ENCODE results near the gene CCDC192. TPM values are rescaled to one million over a fixed set of nuclear protein-coding genes. Genes with fewer than 3 reads are reported as not detected.
"Not testable (repeated sequence)": the region's sequence is repeated elsewhere in the genome, so short reads cannot be mapped to it uniquely, and the experiment has no call there.

The CCDC192 gene
- total RNA-seq, 1 donor from 2014 or later: 0.26 TPM

DNA sequence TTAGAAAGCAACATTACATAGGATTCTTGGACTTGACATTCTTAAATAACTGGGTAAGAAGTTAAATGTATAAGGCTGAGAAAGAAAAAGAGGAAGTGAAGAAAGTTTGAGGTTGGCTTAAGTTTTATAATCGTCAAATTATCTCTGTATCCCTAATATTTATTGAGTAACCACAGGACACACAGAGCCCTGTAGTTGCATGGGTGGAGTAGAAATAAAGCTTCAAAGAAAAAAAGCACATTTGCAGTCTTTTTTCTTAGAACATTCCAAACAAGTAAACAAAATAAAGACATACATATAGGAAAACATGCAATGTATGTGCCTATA lies 137.0 kb downstream of the CCDC192 start:
- TF ChIP-seq, protein P1, sequence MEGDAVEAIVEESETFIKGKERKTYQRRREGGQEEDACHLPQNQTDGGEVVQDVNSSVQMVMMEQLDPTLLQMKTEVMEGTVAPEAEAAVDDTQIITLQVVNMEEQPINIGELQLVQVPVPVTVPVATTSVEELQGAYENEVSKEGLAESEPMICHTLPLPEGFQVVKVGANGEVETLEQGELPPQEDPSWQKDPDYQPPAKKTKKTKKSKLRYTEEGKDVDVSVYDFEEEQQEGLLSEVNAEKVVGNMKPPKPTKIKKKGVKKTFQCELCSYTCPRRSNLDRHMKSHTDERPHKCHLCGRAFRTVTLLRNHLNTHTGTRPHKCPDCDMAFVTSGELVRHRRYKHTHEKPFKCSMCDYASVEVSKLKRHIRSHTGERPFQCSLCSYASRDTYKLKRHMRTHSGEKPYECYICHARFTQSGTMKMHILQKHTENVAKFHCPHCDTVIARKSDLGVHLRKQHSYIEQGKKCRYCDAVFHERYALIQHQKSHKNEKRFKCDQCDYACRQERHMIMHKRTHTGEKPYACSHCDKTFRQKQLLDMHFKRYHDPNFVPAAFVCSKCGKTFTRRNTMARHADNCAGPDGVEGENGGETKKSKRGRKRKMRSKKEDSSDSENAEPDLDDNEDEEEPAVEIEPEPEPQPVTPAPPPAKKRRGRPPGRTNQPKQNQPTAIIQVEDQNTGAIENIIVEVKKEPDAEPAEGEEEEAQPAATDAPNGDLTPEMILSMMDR (IDR thresholded peaks at IDR 0.05; ENCODE audit: unreplicated experiment): no peak
- Mint-ChIP-seq H3K27me3 (ENCODE audit: unreplicated experiment) (no peaks in the 10 kb centered on the region), H3K4me3 (ENCODE audit: unreplicated experiment) (no peak overlapping the region), H3K4me1 (ENCODE audit: unreplicated experiment) (peaks cover 22% of the 10 kb centered on the region), H3K27ac (ENCODE audit: unreplicated experiment) (no peak overlapping the region), H3K36me3 (ENCODE audit: low read depth, unreplicated experiment) (no peaks in the 10 kb centered on the region), H3K9me3 (ENCODE audit: unreplicated experiment) (no peaks in the 10 kb centered on the region)
- no peak for DNase-seq (ENCODE audit: low spot score)

DNA sequence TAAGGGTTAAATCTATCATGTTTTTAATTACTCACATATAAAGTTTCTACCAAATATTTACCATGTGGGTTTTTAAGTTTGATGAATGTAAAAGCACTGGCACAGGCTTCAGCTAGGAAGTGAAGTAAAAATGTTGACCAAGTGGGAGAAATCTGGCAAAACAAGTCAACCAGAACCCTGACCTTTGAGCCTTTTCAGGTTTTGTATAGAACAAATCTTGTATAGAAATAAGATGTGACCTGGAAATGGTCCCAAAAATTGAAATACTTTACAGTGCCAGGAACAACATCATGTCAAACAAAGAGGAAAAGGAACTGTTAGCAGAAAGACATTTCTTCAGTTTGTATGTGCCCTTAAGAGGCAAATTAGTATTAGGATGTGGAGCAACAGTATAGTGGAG lies 137.6 kb downstream of the CCDC192 start:
- peaks cover 22% of the 10 kb centered on the region for H3K4me1 Mint-ChIP-seq (ENCODE audit: unreplicated experiment)
- H3K27ac Mint-ChIP-seq (ENCODE audit: unreplicated experiment): no peak overlapping the region
- no peak for DNase-seq (ENCODE audit: low spot score)
- TF ChIP-seq, protein P1 (IDR thresholded peaks at IDR 0.05; ENCODE audit: unreplicated experiment): no peak
- no peaks in the 10 kb centered on the region for H3K9me3 Mint-ChIP-seq (ENCODE audit: unreplicated experiment)
- H3K27me3 Mint-ChIP-seq (ENCODE audit: unreplicated experiment): no peaks in the 10 kb centered on the region
- no peaks in the 10 kb centered on the region for H3K36me3 Mint-ChIP-seq (ENCODE audit: low read depth, unreplicated experiment)
- H3K4me3 Mint-ChIP-seq (ENCODE audit: unreplicated experiment): no peak overlapping the region

DNA sequence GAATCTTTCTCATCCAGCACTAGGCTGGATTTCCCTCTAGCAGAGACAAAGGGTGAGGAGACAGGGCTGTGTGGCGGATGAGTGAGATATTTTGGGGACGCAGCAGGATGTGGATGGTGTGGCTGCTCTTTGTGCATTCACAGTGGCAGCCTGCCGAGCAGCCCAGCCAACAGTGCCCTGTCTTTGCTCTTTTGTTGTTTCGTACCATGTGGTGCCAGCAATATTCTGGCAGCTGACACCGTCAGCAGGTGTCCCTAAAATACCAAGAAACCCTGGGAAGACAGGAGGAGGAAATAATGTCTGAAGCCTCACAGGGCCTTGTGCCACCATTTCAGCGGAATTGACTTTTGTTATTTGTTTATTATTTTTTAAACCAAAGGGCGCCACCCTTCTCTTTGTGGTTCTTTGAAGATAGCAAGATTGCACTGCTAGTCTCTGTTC lies 141.4 kb downstream of the CCDC192 start:
- no peak for DNase-seq (ENCODE audit: low spot score)

GRCh38 chr5:127846884-127847283 lies 143.7 kb downstream of the CCDC192 start:
- DNase-seq (ENCODE audit: low spot score): no peak
- no peak overlapping the region for H3K4me3 Mint-ChIP-seq (ENCODE audit: unreplicated experiment)
- H3K27ac Mint-ChIP-seq (ENCODE audit: unreplicated experiment): no peak overlapping the region
- H3K27me3 Mint-ChIP-seq (ENCODE audit: unreplicated experiment): no peaks in the 10 kb centered on the region
- no peaks in the 10 kb centered on the region for H3K9me3 Mint-ChIP-seq (ENCODE audit: unreplicated experiment)
- H3K4me1 Mint-ChIP-seq (ENCODE audit: unreplicated experiment): peaks cover 9% of the 10 kb centered on the region
- no peaks in the 10 kb centered on the region for H3K36me3 Mint-ChIP-seq (ENCODE audit: low read depth, unreplicated experiment)
- TF ChIP-seq, protein P1 (IDR thresholded peaks at IDR 0.05; ENCODE audit: unreplicated experiment): no peak

More for the DNA sequence above, 141.4 kb downstream of the CCDC192 start:
- Mint-ChIP-seq H3K4me1 (ENCODE audit: unreplicated experiment) (peaks cover 9% of the 10 kb centered on the region), H3K4me3 (ENCODE audit: unreplicated experiment) (no peak overlapping the region), H3K9me3 (ENCODE audit: unreplicated experiment) (no peaks in the 10 kb centered on the region), H3K27me3 (ENCODE audit: unreplicated experiment) (no peaks in the 10 kb centered on the region), H3K36me3 (ENCODE audit: low read depth, unreplicated experiment) (no peaks in the 10 kb centered on the region), H3K27ac (ENCODE audit: unreplicated experiment) (no peak overlapping the region)
- TF ChIP-seq, protein P1 (IDR thresholded peaks at IDR 0.05; ENCODE audit: unreplicated experiment): no peak

- H3K9me3 Mint-ChIP-seq (ENCODE audit: unreplicated experiment); H3K4me1 Mint-ChIP-seq (ENCODE audit: unreplicated experiment); H3K27me3 Mint-ChIP-seq (ENCODE audit: unreplicated experiment); H3K27ac Mint-ChIP-seq (ENCODE audit: unreplicated experiment); DNase-seq (ENCODE audit: low spot score); H3K4me3 Mint-ChIP-seq (ENCODE audit: unreplicated experiment); H3K36me3 Mint-ChIP-seq (ENCODE audit: low read depth, unreplicated experiment): not testable (repeated sequence)
These were observed 144.4 kb downstream of the CCDC192 start for GRCh38 chr5:127847641-127848040.

DNA sequence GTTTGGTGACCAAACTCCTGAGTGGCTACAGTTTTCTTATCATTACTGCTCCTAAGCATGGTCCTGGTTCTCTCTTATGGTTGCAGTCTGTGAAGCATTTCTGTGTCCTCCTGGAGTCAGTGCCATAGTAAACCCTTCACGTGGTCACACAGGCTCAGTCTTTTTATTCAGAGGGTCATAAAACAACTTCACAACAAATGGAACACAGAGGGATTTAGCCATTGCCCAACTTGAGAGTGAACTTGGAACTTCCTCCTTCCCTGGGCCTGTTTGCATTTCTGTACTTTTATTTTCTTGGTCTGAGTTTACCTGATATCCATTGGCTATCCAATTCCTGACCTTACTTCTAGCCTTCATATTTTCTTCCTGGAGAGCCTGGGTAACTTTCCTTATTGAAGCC lies 144.9 kb downstream of the CCDC192 start:
- Mint-ChIP-seq H3K36me3 (ENCODE audit: low read depth, unreplicated experiment) (no peaks in the 10 kb centered on the region), H3K4me1 (ENCODE audit: unreplicated experiment) (peaks cover 9% of the 10 kb centered on the region), H3K4me3 (ENCODE audit: unreplicated experiment) (no peak overlapping the region), H3K27me3 (ENCODE audit: unreplicated experiment) (no peaks in the 10 kb centered on the region), H3K27ac (ENCODE audit: unreplicated experiment) (no peak overlapping the region), H3K9me3 (ENCODE audit: unreplicated experiment) (no peaks in the 10 kb centered on the region)
- DNase-seq (ENCODE audit: low spot score): no peak
- TF ChIP-seq, protein P1 (IDR thresholded peaks at IDR 0.05; ENCODE audit: unreplicated experiment): no peak
